ENCODE data around the gene FHAD1. TPM values are rescaled to one million over a fixed set of nuclear protein-coding genes. Genes with fewer than 3 reads are reported as not detected.

FHAD1 gene
- total and polyA plus RNA-seq, 9 of the 15 experiments (the other 6 are each of a cell fraction or from before 2014, with no cell fraction given), result 0.32 to 2.1 (median 1.5) TPM; not detected in 1

- TF ChIP-seq ZNF740 (CRISPR knock-in tag; IDR thresholded peaks at IDR 0.05) (no peak), ZNF740 (tag; IDR thresholded peaks at IDR 0.05) (no peak), EP400 (IDR thresholded peaks at IDR 0.05) (peak; percentile 38; the same call in 1 of the 2 replicates), SIRT6 (IDR thresholded peaks at IDR 0.05; ENCODE audit: low read depth, low read length) (no peak), CBFA2T2 (conservative IDR thresholded peaks at IDR 0.05) (no peak), NCOR1 (IDR thresholded peaks at IDR 0.05) (no peak), KAT7 (CRISPR knock-in tag; IDR thresholded peaks at IDR 0.05; ENCODE audit: borderline replicate concordance) (no peak), ZNF280A (IDR thresholded peaks at IDR 0.05; ENCODE audit: low read depth, partially characterized antibody) (no peak), EZH2 (IDR thresholded peaks at IDR 0.05; ENCODE audit: borderline replicate concordance, low read depth, low read length) (no peak), ZNF764 (CRISPR knock-in tag; IDR thresholded peaks at IDR 0.05; ENCODE audit: low read depth) (no peak), ZNF398 (CRISPR knock-in tag; IDR thresholded peaks at IDR 0.05) (no peak), ZNF785 (CRISPR knock-in tag; IDR thresholded peaks at IDR 0.05) (no peak), NKRF (IDR thresholded peaks at IDR 0.05; ENCODE audit: borderline replicate concordance) (no peak), ZNF589 (CRISPR knock-in tag; IDR thresholded peaks at IDR 0.05; ENCODE audit: low read depth) (no peak), ZNF347 (CRISPR knock-in tag; IDR thresholded peaks at IDR 0.05; ENCODE audit: low read depth) (no peak), ZNF24 (IDR thresholded peaks at IDR 0.05) (no peak), ZBTB9 (CRISPR knock-in tag; IDR thresholded peaks at IDR 0.05) (no peak), BCL6 (CRISPR knock-in tag; IDR thresholded peaks at IDR 0.05) (no peak), POLR2H (tag; IDR thresholded peaks at IDR 0.05; ENCODE audit: low read depth) (no peak), SMARCA4 (IDR thresholded peaks at IDR 0.05) (no peak), ZSCAN29 (IDR thresholded peaks at IDR 0.05) (no peak)
Observed at GRCh38 chr1:15224259-15224869, 22.7 kb upstream of the FHAD1 start (continued).

Data from K562 (cell line).